Measurements from ENCODE around the gene ATP6V0E2. TPM values are rescaled to one million over a fixed set of nuclear protein-coding genes. Genes with fewer than 3 reads are reported as not detected.
A peak's percentile ranks its signal among the peaks of the same experiment; 100 is the strongest.

The ATP6V0E2 gene
- total RNA-seq, 1 experiment from 2014 or later = 76.6 TPM

DNA sequence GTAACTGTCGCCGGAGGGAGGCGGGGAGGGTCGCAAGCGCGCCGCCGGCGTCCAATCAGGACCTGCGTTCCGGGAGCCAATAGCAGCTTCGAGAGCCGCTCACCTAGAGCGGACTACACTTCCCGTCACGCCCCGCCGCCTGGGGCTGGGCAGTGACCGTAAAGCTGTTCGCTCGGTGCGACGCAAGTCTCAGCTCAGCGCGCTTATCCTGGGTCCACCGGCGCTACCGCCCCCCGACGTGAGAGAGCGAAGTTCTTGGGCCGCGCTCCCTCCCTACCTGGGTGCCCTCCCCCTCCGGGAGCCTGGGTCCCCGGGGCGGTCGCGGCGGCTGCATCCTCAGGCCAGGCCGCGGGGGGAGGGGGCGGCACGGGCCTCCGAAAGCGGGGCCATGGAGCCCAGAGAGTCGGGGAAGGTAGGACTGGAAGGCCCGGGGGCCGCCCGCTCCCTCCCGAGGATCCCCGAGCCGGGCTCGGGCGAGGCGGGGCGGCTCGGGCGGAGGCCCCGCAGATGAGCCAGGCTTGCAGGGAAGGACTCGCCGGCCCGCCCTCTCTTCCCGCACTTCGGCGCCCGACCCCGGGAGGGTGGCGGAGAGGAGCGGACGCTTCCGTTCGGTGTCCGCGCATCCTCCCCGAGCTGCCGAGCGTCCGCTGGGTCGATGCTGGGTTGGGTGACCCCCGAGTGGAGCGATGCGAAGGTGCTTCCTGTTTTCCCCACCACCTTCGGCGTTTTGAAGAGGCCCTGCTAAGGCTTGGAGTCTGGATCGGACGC lies 35.4 kb upstream of the ATP6V0E2 start, which contains the start of gene ZNF862:
TSS of gene ZNF862 (plus strand) at position 152 of the 768 bp plus-strand sequence. CDS start at position 389, 237 bp downstream.
- DNase-seq (ENCODE audit: low read depth) = peak; percentile 97

DNA sequence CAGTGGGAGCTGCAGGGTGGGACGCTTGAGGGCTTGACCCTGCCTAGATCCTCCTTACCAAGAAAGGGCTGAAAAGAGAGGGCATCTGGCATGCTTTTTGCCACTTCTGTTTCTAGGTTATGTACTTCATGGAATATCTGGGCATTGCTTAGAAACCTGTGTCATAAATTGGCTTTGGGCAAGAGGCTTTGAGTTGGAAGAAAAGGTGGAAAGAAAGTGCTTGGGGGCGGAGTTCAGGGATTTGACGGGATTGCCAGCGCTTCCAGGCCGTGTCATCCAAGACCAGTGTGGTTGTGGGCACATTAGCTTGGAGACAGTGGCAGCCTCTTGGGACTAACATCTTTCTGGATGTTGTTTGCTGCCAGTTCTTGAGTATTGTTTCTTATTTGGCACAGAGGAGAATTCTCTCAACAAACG lies 34.8 kb upstream of the ATP6V0E2 start:
- peak; percentile 58 for DNase-seq (ENCODE audit: low read depth)

DNA sequence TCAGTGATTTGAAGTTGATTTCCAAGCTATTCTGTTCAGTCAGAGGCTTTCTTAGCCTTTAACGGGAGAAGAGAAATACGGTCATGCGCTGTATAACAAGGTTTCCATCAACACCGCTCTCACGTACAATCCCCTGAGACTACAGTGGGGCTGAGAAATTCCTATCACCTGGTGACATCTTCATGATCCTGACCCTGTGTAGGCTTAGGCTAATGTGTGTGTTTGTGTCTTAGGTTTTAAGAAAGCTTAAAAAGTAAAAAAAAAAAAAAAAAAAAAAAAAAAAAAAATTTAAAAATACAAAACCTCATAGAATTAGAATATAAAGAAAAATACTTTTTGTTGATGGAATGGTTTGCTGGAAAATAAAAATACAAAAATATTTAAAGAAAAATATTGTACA lies 33.8 kb upstream of the ATP6V0E2 start:
- no peak for DNase-seq (ENCODE audit: low read depth)

DNA sequence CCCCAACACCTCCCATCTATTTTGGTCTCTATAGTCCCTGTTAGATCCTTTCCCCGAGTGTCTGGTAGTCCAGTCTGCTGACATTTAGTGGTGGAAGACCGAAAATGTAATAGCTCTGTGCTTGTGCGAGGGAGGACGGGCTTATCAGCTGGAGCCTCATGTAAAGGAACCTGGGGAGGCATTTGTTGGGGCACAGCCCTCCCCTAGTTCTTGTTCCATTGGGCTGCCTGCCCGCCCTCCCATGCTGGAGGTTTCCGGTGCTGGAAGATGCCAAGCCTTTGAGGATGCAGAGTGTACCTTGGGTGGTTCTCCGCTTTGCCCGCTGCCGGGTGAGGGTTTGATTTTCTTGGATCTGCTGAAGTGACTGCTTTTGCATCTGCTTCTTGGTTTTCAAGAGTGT lies 30.2 kb upstream of the ATP6V0E2 start:
- DNase-seq (ENCODE audit: low read depth) = no peak

DNA sequence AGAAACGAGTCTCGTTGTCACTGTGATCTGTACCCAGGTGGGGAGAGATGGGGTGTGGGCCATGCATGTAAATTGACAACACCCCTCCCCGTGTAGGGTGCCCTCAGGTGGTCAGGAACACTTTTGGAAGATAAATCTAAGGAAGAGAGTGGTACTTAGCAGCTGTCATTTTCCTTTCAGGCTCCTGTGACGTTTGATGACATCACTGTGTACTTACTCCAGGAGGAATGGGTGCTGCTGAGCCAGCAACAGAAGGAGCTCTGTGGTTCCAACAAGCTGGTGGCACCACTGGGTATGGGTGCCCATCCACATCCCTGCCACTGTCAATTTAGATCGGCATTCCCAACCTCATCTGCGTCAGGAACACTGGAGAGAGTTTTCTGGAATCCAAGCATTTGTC lies 29.3 kb upstream of the ATP6V0E2 start:
- no peak for DNase-seq (ENCODE audit: low read depth)

DNA sequence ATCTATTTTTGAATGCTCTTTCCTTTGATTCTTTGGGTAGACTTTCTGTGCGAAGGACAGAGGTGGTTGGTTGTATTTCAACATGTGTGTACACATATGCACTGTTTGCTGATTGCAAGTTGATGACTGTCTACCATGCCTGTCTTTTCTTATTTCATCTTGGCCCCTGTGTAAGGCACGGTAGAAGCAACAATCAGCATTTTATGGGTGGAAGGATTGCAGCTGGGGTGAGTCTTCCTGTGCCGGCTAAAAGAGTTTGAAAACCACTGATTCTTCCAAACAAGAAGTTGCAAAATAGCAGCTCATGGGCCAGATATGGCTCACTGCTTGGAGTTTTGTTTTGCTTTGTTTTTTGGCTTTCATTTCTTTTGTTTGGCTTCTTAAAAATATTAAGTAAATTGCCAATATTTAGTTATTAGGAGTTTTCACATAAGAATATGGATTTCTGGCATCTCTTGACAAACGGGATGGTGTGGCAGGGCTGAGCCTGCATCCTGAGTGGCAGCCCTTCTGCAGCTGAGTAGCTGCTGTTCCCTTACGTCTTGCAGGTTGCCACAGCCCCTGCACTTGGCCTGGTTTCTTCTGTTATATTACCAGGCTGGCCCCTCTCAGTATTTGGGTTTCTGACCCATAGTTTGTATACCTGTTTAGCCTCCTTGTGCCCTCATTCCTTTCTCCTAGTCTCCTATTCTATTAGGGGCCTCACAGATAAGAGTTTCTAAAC lies 28.4 kb upstream of the ATP6V0E2 start:
- no peak for DNase-seq (ENCODE audit: low read depth)

DNA sequence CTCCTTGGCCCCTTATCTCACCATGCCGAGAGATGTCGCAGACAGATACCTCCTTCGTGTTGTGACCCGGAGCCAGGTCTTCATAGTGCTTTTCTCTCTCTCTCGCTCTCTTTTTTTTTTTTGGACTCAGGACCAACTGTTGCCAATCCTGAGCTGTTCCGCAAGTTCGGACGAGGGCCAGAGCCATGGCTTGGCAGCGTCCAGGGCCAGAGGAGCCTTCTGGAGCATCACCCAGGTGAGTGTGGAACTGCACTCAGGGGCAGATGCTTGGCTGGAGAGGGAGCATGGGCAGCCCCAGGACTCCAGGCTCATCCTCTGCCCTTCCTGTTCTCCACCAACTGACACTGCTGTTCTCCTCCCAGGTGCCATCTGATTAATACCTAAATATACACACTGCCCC lies 27.7 kb upstream of the ATP6V0E2 start:
- no peak for DNase-seq (ENCODE audit: low read depth)

DNA sequence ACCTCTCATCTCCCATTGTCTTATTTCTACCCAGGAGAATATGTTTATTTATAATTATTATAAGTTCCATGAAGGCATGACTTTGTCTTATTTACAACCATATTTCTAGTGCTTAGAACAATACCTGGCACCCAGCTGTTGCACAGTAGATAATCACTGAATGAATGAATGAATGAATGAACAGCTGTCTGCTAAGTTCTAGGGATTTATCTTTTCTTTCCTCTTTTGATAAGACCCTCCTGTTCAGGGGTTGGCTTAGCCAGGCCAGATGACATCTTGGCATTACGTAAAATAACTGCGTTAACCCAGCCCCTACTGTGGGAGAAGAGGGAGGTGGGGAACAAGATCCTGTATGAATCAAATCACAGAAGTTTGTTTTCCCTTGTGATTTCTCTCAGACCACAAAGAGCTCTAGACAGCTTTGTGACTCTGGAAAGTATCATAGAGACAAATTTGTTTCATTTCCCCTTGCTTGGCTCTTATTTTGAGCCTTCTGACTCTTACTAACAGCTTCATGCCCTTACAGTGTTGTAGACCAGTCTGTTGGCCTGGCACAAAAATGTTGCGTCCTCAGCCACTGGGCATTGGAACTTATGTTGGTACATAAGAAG lies 27.2 kb upstream of the ATP6V0E2 start:
- no peak for DNase-seq (ENCODE audit: low read depth)

DNA sequence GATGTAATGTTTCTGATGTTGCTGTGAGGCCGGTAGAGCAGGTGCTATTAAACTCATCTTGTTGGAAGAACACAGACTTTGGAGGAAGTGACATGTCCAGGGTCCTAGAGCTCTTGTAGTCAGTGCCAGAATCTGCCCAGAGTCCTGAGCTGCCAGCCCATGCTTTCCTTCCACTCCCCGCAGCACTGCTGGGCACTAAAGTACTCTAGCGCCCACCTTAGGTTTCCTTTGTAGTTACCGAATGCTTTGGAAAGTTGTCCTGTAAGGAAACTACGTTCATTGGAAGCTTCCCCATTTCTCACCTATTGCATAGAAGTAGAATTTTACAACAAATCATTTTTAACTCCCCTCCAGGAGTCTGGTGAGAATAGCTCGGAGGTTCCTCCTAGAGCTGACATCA lies 24.6 kb upstream of the ATP6V0E2 start:
- DNase-seq (ENCODE audit: low read depth) = no peak

DNA sequence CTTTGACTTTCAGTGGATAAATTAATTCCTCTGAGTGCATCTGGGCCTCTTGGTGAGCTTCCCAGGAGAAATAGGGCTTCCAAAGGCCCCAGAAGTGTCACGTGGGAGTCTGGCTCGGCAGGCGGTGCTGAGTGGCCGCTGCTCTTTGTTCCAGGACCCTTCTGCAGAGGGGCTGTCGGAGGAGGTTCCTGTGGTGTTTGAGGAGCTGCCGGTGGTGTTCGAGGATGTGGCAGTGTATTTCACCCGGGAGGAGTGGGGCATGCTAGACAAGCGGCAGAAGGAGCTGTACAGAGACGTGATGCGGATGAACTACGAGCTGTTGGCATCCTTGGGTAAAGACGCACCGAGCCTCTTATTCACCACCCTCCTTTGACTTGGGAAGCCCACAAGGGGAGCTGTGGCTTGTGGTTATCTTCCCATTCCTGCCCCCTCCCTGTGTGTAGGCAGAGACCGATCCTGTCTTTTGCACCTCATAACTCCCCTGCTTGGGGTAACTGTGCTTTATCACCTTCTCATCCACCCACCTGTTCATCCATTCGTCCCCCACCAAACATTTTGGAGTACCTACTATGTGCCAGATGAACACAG lies 23.7 kb upstream of the ATP6V0E2 start:
- no peak for DNase-seq (ENCODE audit: low read depth)

DNA sequence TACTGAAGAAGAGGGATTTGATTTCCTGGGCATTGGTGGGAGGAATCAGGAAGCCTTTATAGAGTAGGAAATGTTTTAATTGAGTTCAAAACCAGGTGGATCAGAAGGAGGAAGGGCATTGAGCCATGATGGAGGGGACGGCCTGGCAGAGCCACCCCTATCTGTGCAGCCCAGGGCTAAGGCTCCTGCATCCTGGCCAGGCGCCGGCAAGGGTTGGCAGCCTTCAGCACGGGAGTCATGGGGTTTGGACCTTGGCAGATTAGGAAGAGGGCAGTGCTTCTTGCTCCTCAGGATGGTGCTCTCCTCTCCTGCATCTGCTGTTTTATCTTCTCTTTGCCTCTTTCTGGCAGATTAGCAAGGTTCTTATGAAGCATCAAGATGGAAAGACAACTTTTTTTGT lies 23.1 kb upstream of the ATP6V0E2 start:
- DNase-seq (ENCODE audit: low read depth) = no peak

DNA sequence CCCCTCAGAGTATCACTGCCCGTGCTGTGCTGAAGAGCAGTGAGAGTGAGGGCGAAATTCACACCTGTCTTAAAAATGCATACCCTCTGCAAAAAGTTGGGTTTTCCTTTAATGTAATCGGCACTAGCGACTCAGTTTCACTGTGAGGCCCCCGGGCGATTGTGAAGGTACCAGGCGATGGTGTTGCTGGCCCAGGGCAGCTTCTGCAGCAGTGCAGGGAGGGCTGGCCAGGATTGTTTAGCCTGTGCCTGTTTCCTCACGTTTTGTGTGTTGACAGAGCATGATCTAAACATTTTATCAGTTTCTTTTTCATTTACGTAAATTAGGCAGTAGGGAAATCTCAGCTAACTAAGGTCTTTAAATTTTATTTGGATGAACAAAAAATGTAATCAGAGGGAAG lies 22.3 kb upstream of the ATP6V0E2 start:
- DNase-seq (ENCODE audit: low read depth) = no peak

DNA sequence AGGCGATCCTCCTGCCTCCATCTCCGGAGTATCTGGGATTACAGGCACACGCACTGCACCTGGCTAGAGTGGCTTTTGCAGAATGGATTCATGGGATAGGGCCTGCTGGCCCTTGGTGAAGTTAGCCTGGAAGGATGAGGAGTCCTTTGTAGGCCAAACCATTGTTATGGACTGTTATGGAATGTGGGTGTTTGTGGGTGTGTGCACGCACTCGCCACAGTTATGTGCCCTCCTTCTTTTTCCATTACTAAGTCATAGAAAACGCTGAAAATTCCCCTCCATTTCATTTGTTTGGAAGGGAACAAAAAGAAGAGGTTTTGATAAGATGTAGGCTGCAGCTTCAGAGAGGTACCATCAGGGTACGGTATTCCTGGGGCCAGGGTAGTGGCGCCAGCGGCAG lies 20.6 kb upstream of the ATP6V0E2 start:
- peak; percentile 41 for DNase-seq (ENCODE audit: low read depth)

DNA sequence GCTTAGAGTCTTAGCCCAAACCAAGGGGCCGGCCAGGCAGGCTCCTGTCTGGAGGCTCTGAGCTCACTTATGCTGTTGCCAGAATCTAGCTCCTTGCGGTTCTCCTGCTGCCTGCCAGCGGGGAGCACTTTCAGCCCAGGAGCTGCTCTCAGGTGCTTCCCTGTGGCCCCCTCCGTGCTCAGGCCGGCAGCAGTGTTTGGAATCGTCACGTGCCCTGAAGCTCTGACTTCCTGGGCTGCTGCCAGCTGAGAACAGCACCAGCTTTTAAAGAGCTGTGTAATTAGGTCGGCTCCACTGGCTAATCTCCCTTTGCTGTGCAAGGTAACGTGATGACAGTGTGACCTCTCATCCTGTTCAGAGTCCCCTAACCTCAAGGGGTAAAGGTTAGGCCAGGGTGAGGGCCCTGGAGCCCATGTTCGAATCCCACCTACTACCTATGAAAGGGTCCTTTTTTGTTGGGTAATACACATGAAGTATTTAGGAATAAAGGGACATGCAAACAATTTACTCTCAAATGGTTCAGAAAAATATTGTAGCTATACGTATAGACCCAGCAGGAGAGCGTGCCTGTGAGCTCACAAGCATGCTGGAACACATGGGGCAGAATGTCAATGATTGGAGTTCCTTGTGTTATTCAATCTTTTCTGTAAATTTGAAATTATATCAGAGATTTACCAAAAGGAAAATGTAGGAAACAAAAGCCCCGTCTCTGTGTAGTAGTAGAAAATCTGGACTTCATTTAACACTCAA lies 19.0 kb upstream of the ATP6V0E2 start:
- peak; percentile 82 for DNase-seq (ENCODE audit: low read depth)

DNA sequence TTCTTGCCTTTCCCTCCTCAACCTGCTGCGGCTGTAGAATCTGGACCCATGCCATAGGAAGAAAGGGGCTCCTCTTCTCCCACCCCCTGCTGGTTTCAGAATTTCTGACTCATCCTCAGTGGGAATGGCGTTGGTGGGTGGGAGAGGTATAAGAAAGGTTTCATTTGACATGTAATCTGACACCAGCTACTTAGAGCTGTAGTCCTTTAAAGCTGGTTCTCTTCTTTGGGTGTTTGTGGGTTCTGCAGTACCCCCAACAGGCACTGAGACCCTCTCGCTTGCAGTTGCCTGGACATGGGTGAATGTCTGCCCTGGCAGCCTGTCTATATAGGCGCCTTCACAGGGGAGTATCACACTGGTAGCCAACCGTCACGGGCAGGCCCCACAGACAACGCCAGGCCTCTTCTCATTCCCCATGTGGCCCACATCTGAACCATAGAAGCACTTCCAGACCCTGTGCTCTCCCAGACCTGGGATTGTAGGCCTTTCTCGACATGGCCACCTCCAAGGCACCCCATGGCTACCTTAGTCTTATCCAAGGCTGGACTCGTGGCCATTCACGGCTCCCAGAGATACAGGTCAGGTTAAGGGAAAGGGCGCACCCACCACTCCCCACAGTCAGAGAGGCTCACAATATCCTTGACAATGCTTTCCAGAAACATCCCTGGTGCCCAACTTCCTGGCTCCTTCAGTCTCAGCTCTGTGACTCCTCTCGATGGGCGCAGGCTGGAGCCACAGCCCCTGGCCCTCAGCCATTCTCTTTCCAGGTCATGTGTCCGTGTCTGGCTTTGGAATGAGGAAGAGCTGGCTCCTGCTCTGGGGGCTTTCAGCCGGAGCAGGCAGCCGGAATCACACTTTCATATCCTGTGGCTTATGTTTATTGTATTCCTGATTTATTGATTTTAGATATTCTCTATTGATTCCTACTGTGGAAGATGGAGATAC lies 18.1 kb upstream of the ATP6V0E2 start:
- peak; percentile 83 for DNase-seq (ENCODE audit: low read depth)

DNA sequence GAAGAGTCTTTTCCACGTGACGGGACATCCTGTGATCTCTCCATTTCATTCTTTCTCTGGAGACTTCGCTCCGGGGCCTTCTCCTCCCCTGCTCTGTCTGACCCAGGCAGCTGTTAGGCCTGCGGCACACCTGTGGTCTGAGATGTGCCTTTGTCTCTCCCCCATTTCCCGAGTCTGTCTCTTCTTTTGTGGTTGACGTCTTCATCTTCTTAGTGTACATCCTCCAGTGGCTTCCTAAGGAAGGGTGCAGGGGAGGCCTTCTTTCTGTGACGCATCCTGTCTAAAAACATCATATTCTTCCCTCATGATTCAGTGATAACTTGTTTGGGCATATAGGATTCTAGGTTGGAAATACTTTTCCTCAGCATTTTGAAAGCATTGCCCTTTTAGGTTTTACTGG lies 17.2 kb upstream of the ATP6V0E2 start:
- DNase-seq (ENCODE audit: low read depth) = no peak

DNA sequence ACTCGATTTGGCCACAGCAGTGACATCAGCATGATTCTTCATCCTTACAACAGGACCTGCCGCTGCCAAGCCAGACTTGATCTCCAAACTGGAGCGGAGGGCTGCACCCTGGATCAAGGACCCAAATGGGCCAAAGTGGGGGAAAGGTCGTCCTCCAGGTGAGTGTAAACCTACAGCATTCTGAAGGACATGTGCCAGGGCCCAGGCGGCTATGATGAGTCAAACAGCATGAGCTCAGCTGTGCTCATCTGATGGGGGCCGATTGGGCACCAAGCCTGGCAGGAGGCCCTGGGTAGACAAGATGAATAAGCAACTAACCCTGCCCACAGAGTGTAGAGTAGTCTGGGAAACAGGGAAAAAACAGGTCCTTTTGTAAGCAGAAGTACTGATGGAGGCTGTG lies 14.4 kb upstream of the ATP6V0E2 start:
- no peak for DNase-seq (ENCODE audit: low read depth)

DNA sequence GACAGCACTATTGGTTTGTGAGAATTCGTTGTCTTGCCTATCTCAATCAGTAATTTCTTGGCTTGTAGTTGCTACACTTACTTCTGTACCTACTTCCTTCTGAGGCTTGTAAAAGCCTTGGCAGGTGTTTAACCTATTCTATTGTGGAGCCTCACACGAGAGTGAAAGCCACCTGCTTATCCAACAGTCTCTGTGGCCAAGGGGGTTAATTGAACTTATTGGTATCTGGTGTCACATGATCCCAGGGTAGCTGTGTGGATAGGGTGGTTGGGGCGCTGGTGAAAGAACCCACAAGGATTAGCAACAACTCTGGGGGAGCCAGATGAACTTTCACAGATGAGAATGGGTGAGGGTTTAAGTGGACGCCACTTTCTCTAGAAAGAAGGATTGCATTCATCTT lies 13.9 kb upstream of the ATP6V0E2 start:
- no peak for DNase-seq (ENCODE audit: low read depth)

DNA sequence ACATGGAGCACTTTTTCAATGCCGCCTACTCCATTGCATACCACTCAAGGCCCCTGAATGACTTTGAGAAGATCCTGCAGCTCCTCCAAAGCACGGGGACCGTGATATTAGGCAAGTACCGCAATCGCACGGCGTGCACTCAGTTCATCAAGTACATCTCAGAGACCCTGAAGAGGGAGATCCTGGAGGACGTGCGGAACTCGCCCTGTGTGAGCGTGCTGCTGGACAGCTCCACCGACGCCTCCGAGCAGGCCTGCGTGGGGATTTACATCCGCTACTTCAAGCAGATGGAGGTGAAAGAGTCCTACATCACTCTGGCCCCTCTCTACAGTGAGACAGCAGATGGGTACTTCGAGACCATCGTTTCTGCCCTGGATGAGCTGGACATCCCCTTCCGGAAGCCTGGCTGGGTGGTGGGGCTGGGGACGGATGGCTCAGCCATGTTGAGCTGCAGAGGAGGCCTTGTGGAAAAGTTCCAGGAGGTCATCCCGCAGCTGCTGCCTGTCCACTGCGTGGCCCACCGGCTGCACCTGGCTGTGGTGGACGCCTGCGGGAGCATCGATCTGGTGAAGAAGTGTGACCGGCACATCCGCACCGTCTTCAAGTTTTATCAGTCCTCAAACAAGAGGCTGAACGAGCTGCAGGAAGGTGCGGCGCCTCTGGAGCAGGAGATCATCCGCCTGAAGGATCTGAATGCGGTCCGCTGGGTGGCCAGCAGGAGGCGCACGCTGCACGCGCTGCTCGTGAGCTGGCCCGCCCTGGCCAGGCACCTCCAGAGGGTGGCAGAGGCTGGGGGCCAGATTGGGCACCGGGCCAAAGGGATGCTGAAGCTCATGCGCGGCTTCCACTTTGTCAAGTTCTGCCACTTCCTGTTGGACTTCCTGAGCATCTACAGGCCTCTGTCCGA lies 12.7 kb upstream of the ATP6V0E2 start:
- no peak for DNase-seq (ENCODE audit: low read depth)

DNA sequence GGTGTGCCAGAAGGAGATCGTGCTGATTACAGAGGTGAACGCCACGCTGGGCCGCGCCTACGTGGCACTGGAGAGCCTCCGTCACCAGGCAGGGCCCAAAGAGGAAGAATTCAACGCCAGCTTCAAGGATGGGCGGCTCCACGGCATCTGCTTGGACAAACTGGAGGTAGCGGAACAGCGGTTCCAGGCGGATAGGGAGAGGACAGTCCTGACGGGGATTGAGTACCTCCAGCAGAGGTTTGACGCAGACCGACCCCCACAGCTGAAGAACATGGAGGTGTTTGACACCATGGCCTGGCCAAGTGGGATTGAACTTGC lies 12.1 kb upstream of the ATP6V0E2 start:
- no peak for DNase-seq (ENCODE audit: low read depth)

All from M059J (cell line).